HepG2 (cell line): ENCODE results near the gene ABI3BP. TPM values are rescaled to one million over a fixed set of nuclear protein-coding genes. Genes with fewer than 3 reads are reported as not detected.

Source experiments
- ATAC-seq: fragments of 200-7000 bp; cut with Tn5 transposase; 3 replicates; pipeline ENCODE4 v1.9.1; 2020; ENCODE audit warnings: mild to moderate bottlenecking, moderate library complexity
- BruUV-seq: library from RNA; stranded (reverse); fragments of 400-500 nt; replicated peaks from 2 replicates; lab custom pipeline; 2021; lab: Mats Ljungman, UMichigan
- CTCF ChIA-PET: fragments of 300-600 bp; formaldehyde crosslinking; extraction: SDS; loops from one replicate; lab custom pipeline; 2021; ENCODE audit warnings: low total read pairs, inconsistent platforms, low intra/inter-chr PET ratio; lab: Yijun Ruan, JAX
- POLR2A ChIA-PET: fragments of 350-600 bp; sonication (Branson Sonifier 250); formaldehyde crosslinking; loops from one replicate; lab custom pipeline; 2020; ENCODE audit warnings: antibody characterized with exemption, inconsistent platforms; lab: Yijun Ruan, JAX
- DNase-seq: peaks from one replicate; pipeline ENCODE4 v3.0.0-alpha.2; 2015; ENCODE audit warnings: low spot score
- FAIRE-seq: peaks from 3 replicates; lab custom pipeline; 2011; peaks lifted over from hg19 to GRCh38; lab: Jason Lieb, UNC
- H2AFZ ChIP-seq: one replicate; pipeline ENCODE4 v1.6.1; 2011; ENCODE audit warnings: low read length, inconsistent platforms
- H3K27ac ChIP-seq: fragments of 300-600 bp; 3 replicates; pipeline ENCODE4 v1.8.0; 2011; ENCODE audit warnings: mixed run types, mild to moderate bottlenecking, mixed read lengths, low read length, inconsistent platforms; ENCODE audit not compliant: insufficient read depth; ENCODE audit errors: extremely low read length
- H3K27me3 ChIP-seq, 2 experiments: fragments of 200-600 bp in 1 of 2; 2 replicates in 1 of 2; 3 replicates in 1 of 2; pipeline versions ENCODE4 v1.6.0 to v1.8.0; 2011; ENCODE audit warnings: low read length in 2 of 2, mild to moderate bottlenecking in 2 of 2, moderate library complexity in 2 of 2, inconsistent platforms in 1 of 2; ENCODE audit not compliant: insufficient read depth in 2 of 2, control insufficient read depth in 1 of 2
- H3K36me3 ChIP-seq, 2 experiments: fragments of 200-600 bp in 1 of 2; replicated peaks in 1 of 2; 2 replicates in 1 of 2; 3 replicates in 1 of 2; pipeline versions ENCODE4 v1.5.1 to v1.8.0; 2011; ENCODE audit warnings: low read length in 2 of 2, inconsistent platforms in 1 of 2; ENCODE audit not compliant: insufficient read depth in 2 of 2, control insufficient read depth in 1 of 2
- H3K4me1 ChIP-seq: 2 replicates; pipeline ENCODE4 v1.5.1; 2012; ENCODE audit warnings: low read length, inconsistent platforms; ENCODE audit not compliant: insufficient read depth
- H3K4me2 ChIP-seq: 2 replicates; pipeline ENCODE4 v1.6.0; 2011; ENCODE audit warnings: low read depth, low read length, inconsistent platforms
- H3K4me3 ChIP-seq, 3 experiments: fragments of 200-600 bp in 1 of 3; sonication (generic), shearing (Covaris generic) in 1 of 3; replicated peaks in 1 of 3; 2 replicates each; pipeline ENCODE4 v1.5.1; 2011 to 2016; ENCODE audit warnings: low read length in 3 of 3, inconsistent platforms in 2 of 3, low read depth in 2 of 3, mild to moderate bottlenecking in 2 of 3, control low read depth in 1 of 3, mixed read lengths in 1 of 3; ENCODE audit not compliant: insufficient read depth in 1 of 3
- H3K79me2 ChIP-seq: one replicate; pipeline ENCODE4 v1.6.1; 2011; ENCODE audit warnings: low read length, inconsistent platforms; ENCODE audit not compliant: insufficient read depth
- H3K9ac ChIP-seq: 2 replicates; pipeline ENCODE4 v1.6.0; 2011; ENCODE audit warnings: mild to moderate bottlenecking, low read depth, low read length, inconsistent platforms; ENCODE audit not compliant: insufficient read depth
- H3K9me3 ChIP-seq: 2 replicates; pipeline ENCODE4 v1.5.1; 2012; ENCODE audit warnings: mild to moderate bottlenecking, low read length
- H4K20me1 ChIP-seq: 2 replicates; pipeline ENCODE4 v1.6.0; 2011; ENCODE audit warnings: inconsistent platforms, mild to moderate bottlenecking, low read length, moderate library complexity; ENCODE audit not compliant: insufficient read depth
- ATF1 ChIP-seq: IDR thresholded peaks from 2 replicates; pipeline ENCODE4 v1.6.1; 2016; ENCODE audit warnings: mild to moderate bottlenecking, control low read depth
- ATF3 ChIP-seq: sonication (generic); formaldehyde crosslinking; IDR thresholded peaks from 2 replicates; pipeline ENCODE4 v1.4.0; 2020; ENCODE audit warnings: missing genetic modification reagents
- GATAD1 ChIP-seq: IDR thresholded peaks from 2 replicates; pipeline ENCODE4 v1.6.1; 2016; ENCODE audit warnings: missing genetic modification reagents, missing compliant biosample characterization
- HNRNPK ChIP-seq: fragments of 200-400 bp; formaldehyde crosslinking; IDR thresholded peaks from 2 replicates; pipeline ENCODE4 v1.6.1; 2018; ENCODE audit warnings: low read length, low read depth, moderate library complexity, mild to moderate bottlenecking; ENCODE audit not compliant: poor library complexity, severe bottlenecking
- KDM5B ChIP-seq: sonication (generic); formaldehyde crosslinking; IDR thresholded peaks from 2 replicates; pipeline ENCODE4 v1.4.0; 2020; ENCODE audit warnings: missing genetic modification reagents, mild to moderate bottlenecking, borderline replicate concordance
- MIER3 ChIP-seq: IDR thresholded peaks from 2 replicates; pipeline ENCODE4 v1.6.1; 2016; ENCODE audit warnings: missing compliant biosample characterization, borderline replicate concordance
- MYC ChIP-seq: sonication (generic); formaldehyde crosslinking; IDR thresholded peaks from 2 replicates; pipeline ENCODE4 v1.9.0; 2021; ENCODE audit warnings: missing genetic modification reagents, borderline replicate concordance
- NFKBIZ ChIP-seq: IDR thresholded peaks from 2 replicates; pipeline ENCODE4 v1.6.1; 2018; ENCODE audit warnings: missing genetic modification reagents, missing compliant biosample characterization
- NONO ChIP-seq, 2 experiments: fragments of 450-650 bp in 1 of 2; sonication (generic) in 1 of 2; formaldehyde crosslinking in 1 of 2; IDR thresholded peaks in 1 of 2; conservative IDR thresholded peaks in 1 of 2; 2 replicates each; pipeline versions ENCODE4 v1.6.1 to v1.8.0; 2017 to 2022; ENCODE audit warnings: mild to moderate bottlenecking in 1 of 2, missing genetic modification reagents in 1 of 2, moderate library complexity in 1 of 2
- REL ChIP-seq: sonication (generic); formaldehyde crosslinking; conservative IDR thresholded peaks from 2 replicates; pipeline ENCODE4 v1.8.0; 2022; ENCODE audit warnings: mild to moderate bottlenecking, missing genetic modification reagents, moderate library complexity
- SKIL ChIP-seq: sonication (generic); formaldehyde crosslinking; IDR thresholded peaks from 2 replicates; pipeline ENCODE4 v1.8.0; 2022; ENCODE audit warnings: missing genetic modification reagents, mild to moderate bottlenecking, moderate library complexity, borderline replicate concordance
- SNAI1 ChIP-seq: sonication (generic); formaldehyde crosslinking; IDR thresholded peaks from 2 replicates; pipeline ENCODE4 v1.5.0; 2020; ENCODE audit warnings: mild to moderate bottlenecking, missing genetic modification reagents, borderline replicate concordance
- ZNF326 ChIP-seq: sonication (generic); formaldehyde crosslinking; IDR thresholded peaks from 2 replicates; pipeline ENCODE4 v1.4.0; 2020; ENCODE audit warnings: missing genetic modification reagents, borderline replicate concordance
- ZNF350 ChIP-seq: sonication (generic); formaldehyde crosslinking; IDR thresholded peaks from 2 replicates; pipeline ENCODE4 v1.4.0; 2020; ENCODE audit warnings: mild to moderate bottlenecking, low read depth, missing genetic modification reagents, borderline replicate concordance
- ZNF556 ChIP-seq: sonication (generic); formaldehyde crosslinking; IDR thresholded peaks from 2 replicates; pipeline ENCODE4 v1.4.0; 2020; ENCODE audit warnings: mild to moderate bottlenecking, missing genetic modification reagents, borderline replicate concordance
- ZNF629 ChIP-seq: sonication (generic); formaldehyde crosslinking; conservative IDR thresholded peaks from 2 replicates; pipeline ENCODE4 v1.5.0; 2020; ENCODE audit warnings: missing genetic modification reagents
- ZSCAN25 ChIP-seq: sonication (generic); formaldehyde crosslinking; IDR thresholded peaks from 2 replicates; pipeline ENCODE4 v1.8.0; 2022; ENCODE audit warnings: mild to moderate bottlenecking, missing genetic modification reagents
- WGBS: methylation state at CpG from one replicate; pipeline ENCODE4 v1.1.6; 2017; ENCODE audit warnings: low lambda C conversion rate; 5-methylcytosine and 5-hydroxymethylcytosine counted together
- in situ Hi-C: cut with HindIII; loops from 2 replicates; pipeline ENCODE4 v1.10.0; 2017; ENCODE audit warnings: low pct_unique_long_range_greater_than_20kb; ENCODE audit not compliant: extremely low pct_ligation_motif_present
- intact Hi-C: fragments of 100-400 bp; cut with micrococcal nuclease; formaldehyde crosslinking; loops from one replicate; pipeline ENCODE4 v1.10.0; 2022; ENCODE audit not compliant: unreplicated experiment
- polyA plus RNA-seq, 8 experiments: library from polyadenylated mRNA; depleted of rRNA in 3 of 8; stranded (reverse) in 7 of 8; unstranded in 1 of 8; fragments of >200 nt; fragmentation: Illumina TruSeq in 4 of 8; extraction: Trizol in 4 of 8; gene quantifications; 2 replicates each; pipeline versions ENCODE4 v1.2.1 to v1.2.3, GENCODE V29; 2011 to 2016; ENCODE audit warnings: low read depth in 4 of 8, missing spikeins in 1 of 8, mixed read lengths in 1 of 8; ENCODE audit not compliant: insufficient read depth in 1 of 8
- total RNA-seq, 5 experiments: library from RNA; depleted of rRNA; stranded (reverse); fragments of >200 nt; fragmentation: Illumina TruSeq; extraction: Trizol; gene quantifications; 2 replicates each; pipeline ENCODE4 v1.2.3, GENCODE V29; 2016; ENCODE audit warnings: low read depth in 1 of 5

The ABI3BP gene
- total and polyA plus RNA-seq, 2 of the 13 experiments (the other 11 are each of a cell fraction or from before 2014, with no cell fraction given) = not detected

- ChIA-PET CTCF (no interaction called here), POLR2A (no interaction called here)
- Histone ChIP-seq H2AFZ (no peak overlapping the region), H3K27ac (no peak overlapping the region), H3K4me3 (no peak overlapping the region), H3K79me2 (no peaks in the 10 kb centered on the region), H3K36me3 (no peaks in the 10 kb centered on the region), H4K20me1 (no peaks in the 10 kb centered on the region), H3K27me3 (no peaks in the 10 kb centered on the region), H3K9me3 (no peaks in the 10 kb centered on the region), H3K9ac (no peak overlapping the region), H3K4me1 (peaks cover 11% of the 10 kb centered on the region), H3K4me2 (no peak overlapping the region)
- DNase-seq (no peak), ATAC-seq (no peak), FAIRE-seq (no peak)
- in situ Hi-C loops (no loop called here), intact Hi-C loops (no loop called here)
- 0% methylated on average over 1 of the region's 1 CpG for WGBS
- BruUV-seq = no TSS peak
- TF ChIP-seq MYC (CRISPR knock-in tag) = no peak
- TF ChIP-seq NFKBIZ (CRISPR knock-in tag) = no peak
- no peak for TF ChIP-seq REL (CRISPR knock-in tag)
- TF ChIP-seq ZNF350 (CRISPR knock-in tag) = no peak
- TF ChIP-seq ATF1 (CRISPR knock-in tag) = no peak
- TF ChIP-seq ZNF629 (CRISPR knock-in tag) = no peak
- TF ChIP-seq GATAD1 (CRISPR knock-in tag) = no peak
- TF ChIP-seq HNRNPK = no peak
- TF ChIP-seq SKIL (CRISPR knock-in tag) = no peak
- TF ChIP-seq MIER3 (CRISPR knock-in tag) = no peak
- no peak for TF ChIP-seq ZNF326
- no peak for TF ChIP-seq ATF3 (CRISPR knock-in tag)
- no peak for TF ChIP-seq ZSCAN25
- TF ChIP-seq NONO (IDR thresholded peaks at IDR 0.05) = no peak
- TF ChIP-seq NONO (CRISPR knock-in tag; conservative IDR thresholded peaks at IDR 0.05) = no peak
- no peak for TF ChIP-seq SNAI1 (CRISPR knock-in tag)
- no peak for TF ChIP-seq KDM5B (CRISPR knock-in tag)
- no peak for TF ChIP-seq ZNF556
Measured at GRCh38 chr3:100988080-100988479, 5.1 kb downstream of the ABI3BP start.
